NCI-H1694 treated with DMSO at 0.1 percent for 48 hours (cell line): Measurements from ENCODE around the gene COL5A2.

Experiments used
- DNase-seq: peaks from one replicate; lab custom pipeline; 2025; lab: John Stamatoyannopoulos, UW

Gene COL5A2

DNA sequence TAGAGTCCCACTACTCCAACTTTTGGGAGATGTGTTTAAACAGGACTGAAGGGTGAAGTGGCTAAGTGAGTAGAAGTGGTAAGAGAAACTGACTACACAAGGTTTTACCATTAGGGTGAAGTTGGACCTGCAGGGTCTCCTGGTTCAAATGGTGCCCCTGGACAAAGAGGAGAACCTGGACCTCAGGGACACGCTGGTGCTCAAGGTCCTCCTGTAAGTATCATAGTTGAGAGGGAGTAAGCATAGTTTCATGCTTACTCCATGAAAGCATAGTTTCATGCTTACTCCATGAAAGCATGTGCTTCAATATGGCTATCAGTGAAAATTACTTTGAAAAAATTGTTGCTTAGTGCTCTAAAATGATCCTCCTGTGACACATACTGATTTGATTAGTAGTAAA lies 186.3 kb downstream of the COL5A2 start:
- DNase-seq = no peak

DNA sequence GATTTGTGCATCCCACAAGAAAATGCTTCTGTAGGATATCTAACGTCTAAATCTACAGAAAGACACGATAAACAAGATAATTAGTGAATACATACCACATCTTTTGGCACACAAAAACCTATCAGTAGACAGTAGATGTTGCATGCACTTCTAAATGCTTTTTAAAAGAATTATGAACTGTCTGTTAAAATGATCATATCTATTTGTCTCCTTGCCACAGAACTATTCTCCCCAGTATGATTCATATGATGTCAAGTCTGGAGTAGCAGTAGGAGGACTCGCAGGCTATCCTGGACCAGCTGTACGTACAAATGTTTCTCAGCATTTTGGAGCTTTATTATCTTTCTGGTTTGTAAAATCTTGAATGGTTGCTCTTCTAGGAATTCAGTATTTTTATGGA lies 192.7 kb downstream of the COL5A2 start:
- no peak for DNase-seq

DNA sequence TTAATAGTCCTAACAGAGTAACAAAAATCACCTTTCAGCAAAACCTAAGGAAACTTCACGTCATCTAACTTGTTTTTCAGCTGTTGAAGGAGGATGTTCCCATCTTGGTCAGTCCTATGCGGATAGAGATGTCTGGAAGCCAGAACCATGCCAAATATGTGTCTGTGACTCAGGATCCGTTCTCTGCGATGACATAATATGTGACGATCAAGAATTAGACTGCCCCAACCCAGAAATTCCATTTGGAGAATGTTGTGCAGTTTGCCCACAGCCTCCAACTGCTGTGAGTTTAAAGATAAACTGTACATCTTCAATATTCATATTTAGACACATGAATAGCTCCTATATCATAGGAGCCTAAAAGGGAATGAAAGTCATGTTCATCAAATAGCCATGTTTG lies 194.9 kb downstream of the COL5A2 start:
- DNase-seq = no peak

DNA sequence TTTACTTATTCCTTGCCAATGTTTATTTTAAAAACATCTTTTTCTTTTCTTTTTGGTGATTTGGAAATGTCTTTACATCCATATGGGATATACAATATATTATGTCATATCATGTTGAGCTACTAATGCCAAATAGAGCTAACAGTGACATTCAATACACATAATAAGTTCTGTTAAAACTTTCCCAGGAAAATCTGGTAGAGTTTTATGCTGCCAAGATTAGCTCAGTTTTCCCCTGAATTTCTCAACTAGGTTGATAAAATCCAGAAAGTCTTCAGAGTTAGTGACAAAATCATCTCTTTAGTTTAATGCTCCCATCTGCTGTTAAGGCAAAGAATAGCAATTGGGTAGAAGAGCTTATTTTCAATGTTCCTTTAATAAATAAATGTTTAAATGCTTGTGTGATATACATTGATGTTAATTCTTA lies 195.5 kb downstream of the COL5A2 start:
- DNase-seq = no peak

DNA sequence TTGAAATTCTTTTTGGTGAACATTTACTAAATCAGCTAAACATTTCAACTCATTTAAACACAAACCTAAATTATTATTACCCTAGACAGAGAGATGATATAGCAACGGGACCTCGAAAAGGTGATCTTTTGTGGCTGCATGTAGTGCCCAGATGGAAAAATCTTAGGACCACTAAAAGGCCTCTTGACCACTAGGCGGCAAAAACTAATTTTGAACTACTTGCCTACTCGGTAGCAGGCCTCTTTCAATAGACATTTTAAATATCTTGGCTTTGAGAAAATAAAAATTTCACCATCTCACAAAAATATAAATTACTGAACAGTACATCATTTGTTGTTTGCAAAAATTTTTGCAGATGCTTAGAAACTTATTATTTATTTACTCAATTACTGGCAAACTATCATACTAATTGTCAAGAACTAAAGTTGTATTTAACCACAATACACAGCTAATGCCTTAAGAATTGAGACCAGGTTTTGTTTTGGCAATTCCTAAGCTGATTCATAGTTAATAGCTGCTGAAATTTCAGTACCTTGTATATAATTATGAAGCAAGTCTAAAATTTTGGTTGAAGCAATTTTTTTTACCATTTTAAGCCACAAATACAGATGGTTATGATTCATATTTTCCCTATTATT lies 196.0 kb downstream of the COL5A2 start:
- DNase-seq = no peak
